Endothelial cell of hepatic sinusoid (primary cell): ENCODE data around the gene CCDC18.

Experiments used
- in situ Hi-C: cut with HindIII; loops from 2 replicates; pipeline ENCODE4 v1.10.0; 2017; ENCODE audit warnings: low sequenced_read_pairs

CCDC18 gene

GRCh38 chr1:93296555-93297154 is 116.1 kb downstream of the CCDC18 start:
- in situ Hi-C loops = no loop called here

GRCh38 chr1:93301131-93301530 is 120.6 kb downstream of the CCDC18 start:
- in situ Hi-C loops = no loop called here

DNA sequence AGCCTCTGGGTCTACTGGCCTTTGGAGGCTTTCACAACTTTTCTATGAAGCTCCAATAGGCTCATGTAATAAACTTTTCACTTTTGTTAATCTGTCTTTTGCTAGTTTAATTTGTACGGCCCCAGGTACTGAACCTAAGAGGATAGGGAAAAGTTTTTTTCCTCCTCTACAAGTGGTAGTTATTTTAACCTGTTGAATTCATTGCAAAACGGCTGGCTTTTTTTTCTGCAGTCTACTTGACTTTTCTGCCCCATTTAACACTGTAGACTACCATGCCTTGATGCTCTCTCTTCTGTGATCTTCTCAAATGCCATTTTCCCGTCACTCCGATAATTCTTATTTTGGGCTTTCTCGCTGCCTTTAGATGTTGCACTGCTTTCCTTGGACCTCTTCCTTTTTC is 121.6 kb downstream of the CCDC18 start:
- in situ Hi-C loops = no loop called here

GRCh38 chr1:93304716-93305138 is 124.2 kb downstream of the CCDC18 start:
- in situ Hi-C loops = no loop called here

DNA sequence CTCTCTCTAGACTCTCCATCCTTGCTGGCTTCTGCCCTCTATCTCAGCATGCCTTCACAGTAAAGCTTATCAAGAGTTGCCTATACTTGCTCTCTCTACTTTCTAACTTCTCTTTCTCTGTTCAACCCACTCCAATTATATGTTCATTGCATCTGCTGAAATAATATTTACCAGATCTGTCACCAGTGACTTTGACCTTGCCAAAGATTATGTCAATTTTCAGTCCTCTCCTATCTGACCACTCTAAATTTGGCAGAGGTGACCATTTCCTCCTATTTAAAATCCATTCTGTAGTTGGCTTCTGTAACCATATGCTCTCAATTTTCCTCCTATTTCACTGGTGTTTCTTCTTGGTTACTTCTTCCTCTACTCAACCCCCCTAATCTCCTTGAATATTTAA is 126.4 kb downstream of the CCDC18 start:
- in situ Hi-C loops = no loop called here

GRCh38 chr1:93313026-93313425 is 132.5 kb downstream of the CCDC18 start:
- in situ Hi-C loops = no loop called here

- in situ Hi-C loops = no loop called here
These were observed 136.7 kb downstream of the CCDC18 start for GRCh38 chr1:93317207-93317606.

- in situ Hi-C loops = no loop called here
These were observed 137.4 kb downstream of the CCDC18 start for GRCh38 chr1:93317943-93318342.

DNA sequence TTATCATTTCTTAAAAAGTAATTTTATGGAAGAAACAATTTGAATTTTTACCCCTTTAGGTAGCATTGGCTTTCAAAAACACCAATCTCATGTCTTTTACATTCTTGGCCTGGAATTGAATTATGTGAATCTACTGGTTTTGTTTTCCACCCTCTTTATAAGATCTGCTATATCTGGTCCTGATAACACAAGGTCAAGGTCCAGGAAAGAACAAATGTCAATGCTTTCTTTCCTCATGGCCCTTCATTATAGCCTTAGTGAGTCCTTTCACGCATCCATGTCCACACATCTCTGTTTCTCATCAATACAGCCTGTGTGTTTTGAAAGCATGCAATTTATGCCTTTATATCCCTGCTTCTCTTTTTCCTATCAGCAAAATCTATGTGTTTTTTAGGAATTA is 141.2 kb downstream of the CCDC18 start:
- in situ Hi-C loops = no loop called here

DNA sequence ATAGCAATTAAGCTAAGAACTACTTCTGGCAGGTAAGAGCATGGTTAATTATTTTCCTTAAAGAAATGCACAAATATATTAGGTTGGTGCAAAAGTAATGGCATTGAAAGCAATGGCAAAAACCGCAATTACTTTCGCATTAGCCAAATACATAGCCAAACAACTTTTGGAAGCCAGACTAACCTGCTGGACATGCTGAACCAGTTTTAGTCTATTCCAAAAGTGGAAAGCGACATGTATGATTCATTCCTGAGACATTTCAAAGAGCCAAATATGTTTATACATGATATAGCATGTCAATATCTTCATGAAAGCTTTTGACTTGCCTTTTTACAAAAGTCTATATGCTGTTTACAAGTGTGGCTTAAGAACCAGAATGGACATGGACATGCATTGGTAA is 141.8 kb downstream of the CCDC18 start:
- in situ Hi-C loops = no loop called here

GRCh38 chr1:93323185-93323820 is 142.8 kb downstream of the CCDC18 start:
- in situ Hi-C loops = no loop called here

DNA sequence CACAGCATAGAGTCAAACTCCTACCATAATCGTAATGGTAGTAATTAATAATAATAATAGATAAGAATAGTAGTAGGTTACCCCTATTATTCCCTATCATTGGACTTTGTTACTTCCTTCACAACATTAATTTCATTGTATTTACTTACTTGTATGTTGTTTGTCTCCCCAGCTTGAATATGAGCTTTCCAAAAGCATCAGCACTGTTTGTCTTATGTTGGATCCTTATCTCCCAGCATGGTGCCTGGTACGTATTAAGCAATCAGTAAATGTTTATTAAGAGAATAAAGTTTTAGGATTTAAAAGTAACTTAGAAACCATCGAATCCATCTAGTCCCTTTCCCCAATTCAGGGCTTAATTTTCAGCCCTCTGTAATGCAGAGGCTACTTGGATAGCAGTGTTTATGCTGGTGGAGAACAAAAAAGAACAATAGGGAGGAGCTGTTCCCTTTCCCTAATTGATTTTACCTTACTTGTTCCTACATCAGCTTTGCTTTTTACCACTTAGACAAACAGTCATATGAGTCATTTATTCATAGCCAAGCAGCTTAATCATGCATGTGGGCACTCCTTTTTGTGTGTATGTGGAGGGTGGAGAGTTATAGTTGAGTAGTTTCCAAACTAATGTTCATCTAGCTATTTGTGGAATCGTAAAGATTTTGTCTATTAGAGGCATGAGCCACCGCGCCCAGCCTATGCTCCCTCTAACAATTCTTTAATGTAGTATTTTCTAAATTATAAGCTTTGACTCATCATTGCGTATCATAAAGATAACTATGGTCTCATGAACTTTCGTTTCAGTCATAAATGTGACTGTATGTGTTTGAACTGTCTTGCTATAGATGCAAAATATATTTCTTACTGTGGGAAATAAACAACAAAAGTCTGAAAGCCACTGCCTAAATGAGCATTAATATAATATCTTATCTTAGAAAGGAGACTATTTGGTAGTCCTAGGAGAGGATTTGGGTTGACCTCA is 144.3 kb downstream of the CCDC18 start:
- in situ Hi-C loops = no loop called here
